Esophagus muscularis mucosa (tissue), 4 donors: ENCODE measurements around the gene CCDC127.
"Not testable (repeated sequence)": the region's sequence is repeated elsewhere in the genome, so short reads cannot be mapped to it uniquely, and the experiment has no call there.

ENCODE experiments used
- CTCF ChIP-seq, 3 experiments: fragments of 200-600 bp in 2 of 3; fragments of 450-650 bp in 1 of 3; sonication (generic) in 2 of 3; IDR thresholded peaks; one replicate each; pipeline ENCODE4 v1.5.1; 2017 to 2019; ENCODE audit warnings: antibody characterized with exemption in 3 of 3, mild to moderate bottlenecking in 2 of 3, moderate library complexity in 1 of 3
- EP300 ChIP-seq: sonication (generic); formaldehyde crosslinking; IDR thresholded peaks from one replicate; pipeline ENCODE4 v1.6.1; 2017; ENCODE audit warnings: antibody characterized with exemption
- POLR2A ChIP-seq: fragments of 450-650 bp; IDR thresholded peaks from one replicate; pipeline ENCODE4 v1.6.1; 2017; ENCODE audit warnings: antibody characterized with exemption, moderate library complexity, mild to moderate bottlenecking, low read depth
- POLR2AphosphoS5 ChIP-seq, 2 donors: sonication (generic); formaldehyde crosslinking; IDR thresholded peaks; one replicate each; pipeline ENCODE4 v1.6.1; 2017; ENCODE audit warnings: antibody characterized with exemption in 2 of 2

GRCh38 chr5:240550-240949 is 22.6 kb upstream of the CCDC127 start:
- TF ChIP-seq CTCF (IDR thresholded peaks at IDR 0.05); POLR2A; EP300; POLR2AphosphoS5 (IDR thresholded peaks at IDR 0.05): not testable (repeated sequence)
